ENCODE results near the gene ZBTB40.

DNA sequence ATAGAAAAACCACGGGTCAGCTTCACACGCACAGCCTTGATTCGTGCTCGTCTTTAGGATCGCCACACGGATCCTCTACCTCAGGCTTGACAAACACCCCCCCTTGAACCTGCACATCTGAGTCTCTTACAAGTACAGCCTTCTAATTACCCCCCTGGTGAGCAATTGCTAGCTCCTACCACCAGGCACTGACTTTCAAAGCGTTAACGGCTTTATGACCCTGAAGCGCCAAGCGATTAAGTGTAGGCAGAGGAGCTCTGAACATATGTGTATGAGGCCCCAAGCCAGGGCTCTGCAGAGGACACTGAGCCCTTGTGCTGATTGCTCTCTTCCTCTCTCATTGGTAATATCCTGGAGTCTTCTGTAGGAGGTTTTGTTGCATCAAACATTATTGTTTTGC, 55.9 kb downstream of the ZBTB40 start:
- TF ChIP-seq KLF10 (CRISPR knock-in tag; IDR thresholded peaks at IDR 0.05): no peak
- TF ChIP-seq MYC (IDR thresholded peaks at IDR 0.05; ENCODE audit: low read depth, low read length): no peak
- TF ChIP-seq MYC (CRISPR knock-in tag; IDR thresholded peaks at IDR 0.05; ENCODE audit: borderline replicate concordance, low read depth): no peak
- TF ChIP-seq, protein P1, sequence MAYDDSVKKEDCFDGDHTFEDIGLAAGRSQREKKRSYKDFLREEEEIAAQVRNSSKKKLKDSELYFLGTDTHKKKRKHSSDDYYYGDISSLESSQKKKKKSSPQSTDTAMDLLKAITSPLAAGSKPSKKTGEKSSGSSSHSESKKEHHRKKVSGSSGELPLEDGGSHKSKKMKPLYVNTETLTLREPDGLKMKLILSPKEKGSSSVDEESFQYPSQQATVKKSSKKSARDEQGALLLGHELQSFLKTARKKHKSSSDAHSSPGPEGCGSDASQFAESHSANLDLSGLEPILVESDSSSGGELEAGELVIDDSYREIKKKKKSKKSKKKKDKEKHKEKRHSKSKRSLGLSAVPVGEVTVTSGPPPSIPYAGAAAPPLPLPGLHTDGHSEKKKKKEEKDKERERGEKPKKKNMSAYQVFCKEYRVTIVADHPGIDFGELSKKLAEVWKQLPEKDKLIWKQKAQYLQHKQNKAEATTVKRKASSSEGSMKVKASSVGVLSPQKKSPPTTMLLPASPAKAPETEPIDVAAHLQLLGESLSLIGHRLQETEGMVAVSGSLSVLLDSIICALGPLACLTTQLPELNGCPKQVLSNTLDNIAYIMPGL (CRISPR knock-in tag; IDR thresholded peaks at IDR 0.05): no peak
- TF ChIP-seq FOXK1 (CRISPR knock-in tag; IDR thresholded peaks at IDR 0.05; ENCODE audit: borderline replicate concordance): no peak
- TF ChIP-seq, protein P2, sequence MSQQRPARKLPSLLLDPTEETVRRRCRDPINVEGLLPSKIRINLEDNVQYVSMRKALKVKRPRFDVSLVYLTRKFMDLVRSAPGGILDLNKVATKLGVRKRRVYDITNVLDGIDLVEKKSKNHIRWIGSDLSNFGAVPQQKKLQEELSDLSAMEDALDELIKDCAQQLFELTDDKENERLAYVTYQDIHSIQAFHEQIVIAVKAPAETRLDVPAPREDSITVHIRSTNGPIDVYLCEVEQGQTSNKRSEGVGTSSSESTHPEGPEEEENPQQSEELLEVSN (IDR thresholded peaks at IDR 0.05; ENCODE audit: borderline replicate concordance in 1 of 2, extremely low read depth in 1 of 2, insufficient read depth in 1 of 2, insufficient read length in 1 of 2, low read depth in 1 of 2, low read length in 1 of 2, poor library complexity in 1 of 2, severe bottlenecking in 1 of 2): no peak
- TF ChIP-seq, protein P3, sequence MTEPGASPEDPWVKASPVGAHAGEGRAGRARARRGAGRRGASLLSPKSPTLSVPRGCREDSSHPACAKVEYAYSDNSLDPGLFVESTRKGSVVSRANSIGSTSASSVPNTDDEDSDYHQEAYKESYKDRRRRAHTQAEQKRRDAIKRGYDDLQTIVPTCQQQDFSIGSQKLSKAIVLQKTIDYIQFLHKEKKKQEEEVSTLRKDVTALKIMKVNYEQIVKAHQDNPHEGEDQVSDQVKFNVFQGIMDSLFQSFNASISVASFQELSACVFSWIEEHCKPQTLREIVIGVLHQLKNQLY (CRISPR knock-in tag; conservative IDR thresholded peaks at IDR 0.05): no peak
- TF ChIP-seq, protein P4, sequence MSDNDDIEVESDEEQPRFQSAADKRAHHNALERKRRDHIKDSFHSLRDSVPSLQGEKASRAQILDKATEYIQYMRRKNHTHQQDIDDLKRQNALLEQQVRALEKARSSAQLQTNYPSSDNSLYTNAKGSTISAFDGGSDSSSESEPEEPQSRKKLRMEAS (CRISPR knock-in tag; IDR thresholded peaks at IDR 0.05): no peak
- no peak for TF ChIP-seq ZNF239 (CRISPR knock-in tag; IDR thresholded peaks at IDR 0.05)

Measured in K562 (cell line).